NCI-H1105 treated with DMSO at 0.1 percent for 48 hours (cell line): Measurements from ENCODE around the gene DDX1.

Source experiments
- DNase-seq: peaks from one replicate; lab custom pipeline; 2025; lab: John Stamatoyannopoulos, UW

The DDX1 gene

GRCh38 chr2:15630121-15630977 lies 38.7 kb downstream of the DDX1 start:
- DNase-seq = no peak

GRCh38 chr2:15630978-15631719 lies 39.5 kb downstream of the DDX1 start:
- DNase-seq = no peak

- no peak for DNase-seq
Measured at GRCh38 chr2:15631883-15632282, 40.2 kb downstream of the DDX1 start.

GRCh38 chr2:15633043-15633970 lies 41.6 kb downstream of the DDX1 start:
- DNase-seq = no peak

GRCh38 chr2:15633971-15634346 lies 42.3 kb downstream of the DDX1 start:
- no peak for DNase-seq

- no peak for DNase-seq
Measured at GRCh38 chr2:15634846-15635490, 43.3 kb downstream of the DDX1 start.

GRCh38 chr2:15636972-15637785 lies 45.5 kb downstream of the DDX1 start:
- DNase-seq = peak; percentile 49

GRCh38 chr2:15638720-15639119 lies 47.1 kb downstream of the DDX1 start:
- no peak for DNase-seq

GRCh38 chr2:15639323-15640251 lies 47.9 kb downstream of the DDX1 start:
- no peak for DNase-seq

- no peak for DNase-seq
Measured at GRCh38 chr2:15640261-15640711, 48.6 kb downstream of the DDX1 start.

- no peak for DNase-seq
Measured at GRCh38 chr2:15640784-15641183, 49.1 kb downstream of the DDX1 start.

- no peak for DNase-seq
Measured at GRCh38 chr2:15641530-15641982, 49.9 kb downstream of the DDX1 start.

GRCh38 chr2:15642011-15642814 lies 50.5 kb downstream of the DDX1 start:
- DNase-seq = no peak

GRCh38 chr2:15642815-15643500 lies 51.3 kb downstream of the DDX1 start:
- DNase-seq = no peak

- no peak for DNase-seq
Measured at GRCh38 chr2:15643791-15644585, 52.3 kb downstream of the DDX1 start.

GRCh38 chr2:15645300-15645699 lies 53.6 kb downstream of the DDX1 start:
- no peak for DNase-seq

- DNase-seq = no peak
Measured at GRCh38 chr2:15645720-15646385, 54.2 kb downstream of the DDX1 start.
